ENCODE results near the gene CMA1. TPM values are rescaled to one million over a fixed set of nuclear protein-coding genes. Genes with fewer than 3 reads are reported as not detected.

CMA1 gene
- total and polyA plus RNA-seq, 4 donors = 0.34 TPM; not detected in 3

Other genes starting within 250 kb of the CMA1 start
- gene TGM1, start 245.1 kb downstream of the CMA1 start, total RNA-seq = 1 to 10 TPM; 1.9 to 8.8 TPM
- gene TGM1, start 245.1 kb downstream of the CMA1 start, polyA plus RNA-seq = 10 to 100 TPM in 1 of 2 donors, 1 to 10 TPM in 1; 9.8 to 11.3 TPM
- 10 to 100 TPM; 19.7 to 55.8 TPM for gene RABGGTA, start 236.7 kb downstream of the CMA1 start, total RNA-seq
- gene RABGGTA, start 236.7 kb downstream of the CMA1 start, polyA plus RNA-seq = 10 to 100 TPM; 40.3 to 45.4 TPM
- gene DHRS1, start 208.5 kb downstream of the CMA1 start, total RNA-seq = 10 to 100 TPM; 20.8 to 24.0 TPM
- 10 to 100 TPM; 20.6 to 27.8 TPM for gene DHRS1, start 208.5 kb downstream of the CMA1 start, polyA plus RNA-seq
- 10 to 100 TPM; 14.1 to 25.9 TPM for gene NOP9, start 208.4 kb downstream of the CMA1 start, total RNA-seq
- 10 to 100 TPM; 12.1 to 13.5 TPM for gene NOP9, start 208.4 kb downstream of the CMA1 start, polyA plus RNA-seq
- gene CIDEB, start 200.3 kb downstream of the CMA1 start, total RNA-seq = 10 to 100 TPM in 1 of 2 donors, 1 to 10 TPM in 1; 9.6 to 18.8 TPM
- 10 to 100 TPM in 1 of 2 donors, 1 to 10 TPM in 1; 8.3 to 19.7 TPM for gene CIDEB, start 200.3 kb downstream of the CMA1 start, polyA plus RNA-seq
- 10 to 100 TPM in 1 of 2 donors, 1 to 10 TPM in 1; 5.8 to 14.0 TPM for gene LTB4R2, start 198.1 kb downstream of the CMA1 start, total RNA-seq
- gene LTB4R2, start 198.1 kb downstream of the CMA1 start, polyA plus RNA-seq = 1 to 10 TPM; 1.8 to 5.5 TPM
- gene LTB4R, start 196.8 kb downstream of the CMA1 start, total RNA-seq = 10 to 100 TPM in 1 of 2 donors, 1 to 10 TPM in 1; 4.4 to 14.8 TPM
- 10 to 100 TPM in 1 of 2 donors, 1 to 10 TPM in 1; 7.3 to 47.0 TPM for gene LTB4R, start 196.8 kb downstream of the CMA1 start, polyA plus RNA-seq
- gene ADCY4, start 173.2 kb downstream of the CMA1 start, total RNA-seq = 10 to 100 TPM; 35.7 to 36.3 TPM
- gene ADCY4, start 173.2 kb downstream of the CMA1 start, polyA plus RNA-seq = 10 to 100 TPM; 22.6 to 42.8 TPM
- 10 to 100 TPM in 1 of 2 donors, 1 to 10 TPM in 1; 6.4 to 26.0 TPM for gene RIPK3, start 168.3 kb downstream of the CMA1 start, total RNA-seq
- 10 to 100 TPM; 13.0 to 23.4 TPM for gene RIPK3, start 168.3 kb downstream of the CMA1 start, polyA plus RNA-seq
- gene NFATC4, start 140.1 kb downstream of the CMA1 start, total RNA-seq = 10 to 100 TPM; 38.2 to 38.6 TPM
- gene NFATC4, start 140.1 kb downstream of the CMA1 start, polyA plus RNA-seq = 10 to 100 TPM; 13.9 to 71.4 TPM
- 10 to 100 TPM; 16.1 to 49.8 TPM for gene NYNRIN, start 109.3 kb downstream of the CMA1 start, total RNA-seq
- gene NYNRIN, start 109.3 kb downstream of the CMA1 start, polyA plus RNA-seq = 1 to 10 TPM; 2.9 to 4.2 TPM
- gene CBLN3, start 78.6 kb downstream of the CMA1 start, total RNA-seq = 1 to 10 TPM; 1.7 to 4.9 TPM
- 1 to 10 TPM; 1.9 to 2.1 TPM for gene CBLN3, start 78.6 kb downstream of the CMA1 start, polyA plus RNA-seq
- 10 to 100 TPM; 48.1 to 60.2 TPM for gene KHNYN, start 78.3 kb downstream of the CMA1 start, total RNA-seq
- 10 to 100 TPM; 27.0 to 34.1 TPM for gene KHNYN, start 78.3 kb downstream of the CMA1 start, polyA plus RNA-seq
- 10 to 100 TPM; 19.5 to 57.1 TPM for gene SDR39U1, start 65.5 kb downstream of the CMA1 start, total RNA-seq
- 10 to 100 TPM; 48.5 to 63.9 TPM for gene SDR39U1, start 65.5 kb downstream of the CMA1 start, polyA plus RNA-seq
- gene CTSG, start 68.0 kb upstream of the CMA1 start, total RNA-seq = 1 to 10 TPM in 1 of 2 donors, under 1 TPM in 1; 0.55 to 9.6 TPM
- gene CTSG, start 68.0 kb upstream of the CMA1 start, polyA plus RNA-seq = 1 to 10 TPM in 1 of 2 donors, under 1 TPM in 1; 0.65 to 6.3 TPM
- 1 to 10 TPM in 1 of 2 donors, not detected in 1; 1.2 TPM for gene GZMH, start 101.4 kb upstream of the CMA1 start, total RNA-seq
- gene GZMH, start 101.4 kb upstream of the CMA1 start, polyA plus RNA-seq = 1 to 10 TPM; 2.9 to 3.1 TPM
- gene GZMB, start 125.9 kb upstream of the CMA1 start, total RNA-seq = 1 to 10 TPM; 2.2 to 5.1 TPM
- gene GZMB, start 125.9 kb upstream of the CMA1 start, polyA plus RNA-seq = 10 to 100 TPM in 1 of 2 donors, 1 to 10 TPM in 1; 6.0 to 15.7 TPM

Measured in lung (tissue), 4 donors.